ENCODE measurements around the gene LNPEP.

- no peak for TF ChIP-seq CTCF (IDR thresholded peaks at IDR 0.05)
- no peak for TF ChIP-seq POLR2A (IDR thresholded peaks at IDR 0.05)
Measured at GRCh38 chr5:96904054-96904931, 31.6 kb upstream of the LNPEP start.

Measured in Peyer's patch (tissue), 4 donors.